SK-N-MC (cell line): ENCODE results near the gene GLS2.
"Not testable (repeated sequence)": the region's sequence is repeated elsewhere in the genome, so short reads cannot be mapped to it uniquely, and the experiment has no call there.

Source experiments
- DNase-seq: peaks from one replicate; pipeline ENCODE4 v3.0.0-alpha.2; 2011; ENCODE audit warnings: low read depth, low spot score
- H3K27ac ChIP-seq: fragments of 200-600 bp; sonication (generic); 2 replicates; pipeline ENCODE4 v1.5.1; 2016; ENCODE audit warnings: mixed run types
- H3K36me3 ChIP-seq: fragments of 200-600 bp; sonication (generic); 2 replicates; pipeline ENCODE4 v1.6.1; 2017; ENCODE audit warnings: antibody characterized with exemption, low read length, mixed read lengths; ENCODE audit not compliant: insufficient read depth
- H3K4me3 ChIP-seq: fragments of 200-600 bp; sonication (generic); 2 replicates; pipeline ENCODE4 v1.5.1; 2016
- H3K9ac ChIP-seq: fragments of 200-600 bp; sonication (generic); 2 replicates; pipeline ENCODE4 v1.8.0; 2017; ENCODE audit warnings: mixed run types, mixed read lengths; ENCODE audit not compliant: insufficient read length
- H3K9me3 ChIP-seq: fragments of 200-600 bp; sonication (generic); 2 replicates; pipeline ENCODE4 v1.6.1; 2017; ENCODE audit warnings: low read depth, mild to moderate bottlenecking, antibody characterized with exemption, low read length, moderate library complexity, mixed read lengths
- EZH2 ChIP-seq: fragments of 200-600 bp; sonication (generic); IDR thresholded peaks from one replicate; pipeline ENCODE4 v1.6.1; 2017; ENCODE audit warnings: antibody characterized with exemption
- FOXP2 ChIP-seq: optimal IDR thresholded peaks from 2 replicates; pipeline ENCODE3; 2011; ENCODE audit warnings: mild to moderate bottlenecking, moderate library complexity; ENCODE audit not compliant: insufficient read depth; ENCODE audit errors: extremely low read length, control extremely low read depth
- POLR2AphosphoS5 ChIP-seq: IDR thresholded peaks from 2 replicates; pipeline ENCODE4 v1.6.1; 2012; ENCODE audit warnings: mild to moderate bottlenecking, low read depth, low read length, borderline replicate concordance

Gene GLS2

GRCh38 chr12:56520506-56520905, 32.5 kb upstream of the GLS2 start:
- no peak for DNase-seq
- no peak for TF ChIP-seq FOXP2
- TF ChIP-seq POLR2AphosphoS5 = no peak
- no peak for TF ChIP-seq EZH2
- Histone ChIP-seq H3K9ac (no peak overlapping the region), H3K4me3 (0 out of 2 replicates have a peak overlapping the region, but pooled peaks have one; percentile 23), H3K27ac (peak overlapping the region; percentile 84), H3K9me3 (no peaks in the 10 kb centered on the region), H3K36me3 (no peaks in the 10 kb centered on the region)

DNA sequence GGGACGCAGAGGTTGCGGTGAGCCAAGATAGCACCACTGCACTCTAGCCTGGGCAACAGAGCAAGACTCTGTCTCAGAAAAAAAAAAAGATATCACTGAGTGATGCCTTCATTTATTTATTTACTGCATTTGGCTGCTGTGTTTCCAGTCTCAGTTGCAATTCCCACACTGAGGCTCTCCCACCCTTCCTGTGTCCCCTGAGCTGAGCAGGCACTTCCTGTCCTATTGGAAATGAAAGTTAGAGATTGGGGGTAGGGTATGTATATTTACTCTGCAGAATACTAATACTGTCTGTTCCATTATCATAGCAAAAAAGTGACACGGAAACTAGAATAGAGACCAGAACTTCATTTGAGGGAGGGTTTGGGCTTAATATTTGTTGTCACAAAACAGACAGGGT, 32.1 kb upstream of the GLS2 start:
- H3K36me3 ChIP-seq = no peaks in the 10 kb centered on the region
- no peak for DNase-seq
- H3K4me3 ChIP-seq = 0 out of 2 replicates have a peak overlapping the region, but pooled peaks have one; percentile 23
- TF ChIP-seq FOXP2 (no peak), POLR2AphosphoS5 (no peak), EZH2 (no peak)
- H3K9ac ChIP-seq = no peak overlapping the region
- peak overlapping the region; percentile 84 for H3K27ac ChIP-seq
- no peaks in the 10 kb centered on the region for H3K9me3 ChIP-seq

DNA sequence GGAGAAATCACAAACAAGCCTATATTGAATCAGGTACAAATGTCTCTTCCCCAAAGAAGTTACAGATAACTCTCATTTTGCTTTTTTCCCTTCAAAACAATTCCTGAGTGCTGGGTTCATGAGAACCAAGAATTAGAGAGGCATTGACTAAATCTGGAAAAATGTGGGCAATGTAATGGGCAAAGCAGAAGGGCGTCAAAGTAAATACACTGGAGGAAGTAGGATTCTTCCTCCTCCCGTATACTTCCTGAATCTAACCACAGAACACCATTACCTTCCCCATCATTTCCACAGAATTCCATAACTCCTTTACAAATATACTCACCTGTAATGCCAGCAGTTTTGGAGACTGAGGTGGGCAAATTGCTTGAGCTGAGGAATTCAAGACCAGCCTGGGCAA, 30.6 kb upstream of the GLS2 start:
- no peaks in the 10 kb centered on the region for H3K9me3 ChIP-seq
- DNase-seq = no peak
- H3K36me3 ChIP-seq = no peaks in the 10 kb centered on the region
- no peak overlapping the region for H3K4me3 ChIP-seq
- no peak for TF ChIP-seq POLR2AphosphoS5
- no peak overlapping the region for H3K27ac ChIP-seq
- no peak overlapping the region for H3K9ac ChIP-seq

GRCh38 chr12:56517854-56518253, 29.9 kb upstream of the GLS2 start:
- H3K4me3 ChIP-seq = no peak overlapping the region
- H3K27ac ChIP-seq = no peak overlapping the region
- no peak for TF ChIP-seq FOXP2
- no peak for TF ChIP-seq EZH2
- TF ChIP-seq POLR2AphosphoS5 = no peak
- no peak for DNase-seq
- H3K36me3 ChIP-seq = no peaks in the 10 kb centered on the region
- no peaks in the 10 kb centered on the region for H3K9me3 ChIP-seq
- no peak overlapping the region for H3K9ac ChIP-seq

DNA sequence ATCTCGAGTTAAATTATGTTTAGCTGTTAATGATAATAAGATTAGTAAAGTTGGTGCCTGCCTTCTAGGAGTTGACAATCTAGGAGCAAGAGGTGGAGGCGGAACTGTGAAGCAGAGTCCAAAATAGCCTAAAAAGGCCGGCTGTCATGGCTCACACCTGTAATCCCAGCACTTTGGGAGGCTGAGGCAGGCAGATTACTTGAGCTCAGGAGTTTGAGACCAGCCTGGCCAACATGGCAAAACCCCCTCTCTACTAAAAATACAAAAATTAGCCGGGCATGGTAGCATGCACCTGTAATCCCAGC, 26.0 kb upstream of the GLS2 start:
- H3K9ac ChIP-seq, H3K36me3 ChIP-seq, H3K4me3 ChIP-seq, H3K27ac ChIP-seq, H3K9me3 ChIP-seq, DNase-seq: not testable (repeated sequence)

DNA sequence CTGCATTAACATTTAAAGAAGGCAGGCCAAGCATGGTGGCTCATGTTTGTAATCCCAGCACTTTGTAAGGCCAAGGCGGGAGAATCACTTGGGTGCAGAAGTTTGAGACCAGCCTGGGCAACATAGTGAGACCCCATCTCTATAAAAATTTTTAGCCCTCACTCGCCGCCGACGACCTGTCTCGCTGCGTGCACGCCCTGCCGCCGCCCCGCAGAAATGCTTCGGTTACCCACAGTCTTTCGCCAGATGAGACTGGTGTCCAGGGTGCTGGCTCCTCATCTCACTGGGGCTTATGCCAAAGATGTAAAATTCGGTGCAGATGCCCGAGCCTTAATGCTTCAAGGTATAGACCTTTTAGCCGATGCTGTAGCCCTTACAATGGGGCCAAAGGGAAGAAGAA, 22.8 kb upstream of the GLS2 start:
- no peaks in the 10 kb centered on the region for H3K9me3 ChIP-seq
- no peaks in the 10 kb centered on the region for H3K36me3 ChIP-seq
- H3K4me3 ChIP-seq = no peak overlapping the region
- H3K27ac ChIP-seq = no peak overlapping the region
- DNase-seq = no peak
- no peak overlapping the region for H3K9ac ChIP-seq
- TF ChIP-seq FOXP2 = no peak
- TF ChIP-seq EZH2 = no peak
- TF ChIP-seq POLR2AphosphoS5 = no peak

GRCh38 chr12:56499879-56500278, 11.9 kb upstream of the GLS2 start:
- not testable (repeated sequence) for H3K4me3 ChIP-seq, H3K36me3 ChIP-seq, H3K9ac ChIP-seq, H3K27ac ChIP-seq, DNase-seq, H3K9me3 ChIP-seq

DNA sequence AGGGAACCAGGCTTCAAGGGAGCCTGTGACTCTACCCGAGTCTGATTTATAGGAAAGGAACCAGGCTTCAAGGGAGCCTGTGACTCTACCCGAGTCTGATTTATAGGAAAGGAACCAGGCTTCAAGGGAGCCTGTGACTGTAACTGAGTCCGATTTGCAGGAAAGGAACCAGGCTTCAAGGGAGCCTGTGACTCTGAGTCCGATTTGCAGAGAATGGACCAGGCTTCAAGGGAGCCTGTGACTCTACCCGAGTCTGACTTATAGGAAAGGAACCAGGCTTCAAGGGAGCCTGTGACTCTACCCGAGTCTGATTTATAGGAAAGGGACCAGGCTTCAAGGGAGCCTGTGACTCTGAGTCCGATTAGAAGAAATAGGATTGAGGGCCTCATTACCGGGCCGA, 11.5 kb upstream of the GLS2 start:
- H3K9ac ChIP-seq, H3K9me3 ChIP-seq, DNase-seq, H3K36me3 ChIP-seq, H3K27ac ChIP-seq, H3K4me3 ChIP-seq: not testable (repeated sequence)

DNA sequence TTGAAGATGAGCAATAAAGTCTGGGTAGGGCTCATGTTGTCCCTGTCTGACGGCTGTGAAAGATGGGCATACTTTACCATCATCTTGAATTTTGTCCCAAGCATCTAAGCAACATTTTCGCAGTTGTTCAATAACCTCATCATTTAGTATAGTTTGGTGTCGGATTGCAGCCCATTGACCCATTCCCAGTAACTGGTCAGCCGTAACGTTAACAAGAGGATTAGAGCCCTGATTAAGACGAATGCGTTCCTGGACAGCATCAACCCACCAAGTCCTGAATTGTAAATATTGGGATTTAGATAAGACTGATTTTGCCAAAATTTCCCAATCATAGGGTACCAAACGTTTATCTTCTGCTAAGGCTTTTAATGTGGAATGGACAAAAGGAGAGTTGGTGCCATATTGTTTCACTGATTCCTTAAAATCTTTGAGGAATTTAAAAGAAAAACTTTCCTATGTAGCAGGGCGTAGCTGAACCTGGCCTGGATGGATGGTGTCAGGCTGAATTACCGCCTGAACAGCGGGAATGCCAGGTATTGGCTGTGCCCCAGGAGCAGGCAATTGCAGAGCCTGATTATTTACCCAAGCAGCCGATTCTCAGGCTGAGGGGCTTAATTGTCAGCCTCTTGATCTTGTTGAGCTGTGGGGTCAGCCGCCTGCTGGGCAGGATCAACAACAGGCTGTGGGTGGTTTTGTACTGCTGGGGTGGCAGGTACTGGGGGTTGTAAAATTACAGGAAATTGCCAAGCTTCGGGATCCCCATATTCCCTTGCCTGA, 10.4 kb upstream of the GLS2 start:
- not testable (repeated sequence) for H3K27ac ChIP-seq, H3K9me3 ChIP-seq, H3K36me3 ChIP-seq, DNase-seq, H3K4me3 ChIP-seq, H3K9ac ChIP-seq

DNA sequence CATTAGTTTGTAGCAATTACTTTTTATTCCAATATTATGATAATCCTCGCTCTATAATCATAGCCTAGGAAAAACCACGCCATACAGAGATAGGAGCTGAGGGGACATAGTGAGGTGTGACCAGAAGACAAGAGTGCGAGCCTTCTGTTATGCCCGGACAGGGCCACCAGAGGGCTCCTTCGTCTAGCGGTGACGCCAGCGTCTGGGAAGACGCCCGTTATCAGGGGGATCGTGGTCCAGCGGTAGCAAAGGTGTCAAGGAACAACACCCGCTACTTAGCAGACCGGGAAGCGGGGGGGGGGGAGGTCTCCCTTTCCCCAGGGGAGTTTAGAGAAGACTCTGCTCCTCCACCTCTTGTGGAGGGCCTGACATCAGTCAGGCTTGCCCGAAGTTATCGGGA, 8.7 kb upstream of the GLS2 start:
- not testable (repeated sequence) for H3K9ac ChIP-seq, DNase-seq, H3K9me3 ChIP-seq, H3K4me3 ChIP-seq, H3K36me3 ChIP-seq, H3K27ac ChIP-seq

- H3K9me3 ChIP-seq, H3K9ac ChIP-seq, H3K27ac ChIP-seq, H3K4me3 ChIP-seq, DNase-seq, H3K36me3 ChIP-seq: not testable (repeated sequence)
Observed at GRCh38 chr12:56494481-56494880, 6.5 kb upstream of the GLS2 start.

GRCh38 chr12:56494106-56494415, 6.1 kb upstream of the GLS2 start:
- DNase-seq, H3K4me3 ChIP-seq: not testable (repeated sequence)

DNA sequence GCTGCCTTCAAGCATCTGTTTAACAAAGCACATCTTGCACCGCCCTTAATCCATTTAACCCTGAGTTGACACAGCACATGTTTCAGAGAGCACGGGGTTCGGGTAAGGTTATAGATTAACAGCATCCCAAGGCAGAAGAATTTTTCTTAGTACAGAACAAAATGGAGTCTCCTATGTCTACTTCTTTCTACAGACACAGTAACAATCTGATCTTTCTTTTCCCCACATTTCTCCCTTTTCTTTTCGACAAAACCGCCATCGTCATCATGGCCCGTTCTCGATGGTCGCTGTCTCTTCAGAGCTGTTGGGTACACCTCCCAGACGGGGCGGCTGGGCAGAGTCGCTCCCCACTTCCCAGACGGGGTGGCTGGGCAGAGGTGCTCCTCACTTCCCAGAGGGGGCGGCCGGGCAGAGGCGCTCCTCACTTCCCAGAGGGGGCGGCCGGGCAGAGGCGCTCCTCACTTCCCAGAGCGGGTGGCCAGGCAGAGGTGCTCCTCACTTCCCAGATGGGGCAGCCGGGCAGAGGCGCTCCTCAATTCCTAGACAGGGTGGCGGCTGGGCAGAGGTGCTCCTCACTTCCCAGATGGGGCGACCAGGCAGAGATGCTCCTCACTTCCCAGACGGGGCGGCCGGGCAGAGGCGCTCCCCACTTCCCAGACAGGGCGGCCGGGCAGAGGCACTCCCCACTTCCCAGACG, 5.6 kb upstream of the GLS2 start:
- H3K9ac ChIP-seq, DNase-seq, H3K9me3 ChIP-seq, H3K27ac ChIP-seq, H3K4me3 ChIP-seq, H3K36me3 ChIP-seq: not testable (repeated sequence)

More at GRCh38 chr12:56494106-56494415, 6.1 kb upstream of the GLS2 start:
- not testable (repeated sequence) for H3K9me3 ChIP-seq, H3K27ac ChIP-seq, H3K36me3 ChIP-seq, H3K9ac ChIP-seq
